Thoracic aorta (tissue), 2 donors: ENCODE results near the gene FKBP11. TPM values are rescaled to one million over a fixed set of nuclear protein-coding genes. Genes with fewer than 3 reads are reported as not detected.
A peak's percentile ranks its signal among the peaks of the same experiment; 100 is the strongest.

Experiments used
- ATAC-seq: fragments of 150-250 bp; one replicate; pipeline ENCODE4 v1.8.0; 2017; ENCODE audit warnings: low read depth; ENCODE audit not compliant: insufficient number of reproducible peaks, low FRiP score
- DNase-seq: peaks from one replicate; pipeline ENCODE4 v3.0.0-alpha.2; 2020; ENCODE audit warnings: low spot score
- H3K27ac ChIP-seq, 2 donors: fragments of 200-600 bp; sonication (generic); 1 replicate in 1 of 2; 2 replicates in 1 of 2; pipeline ENCODE4 v1.5.1; 2016; ENCODE audit warnings: mild to moderate bottlenecking in 2 of 2, moderate library complexity in 2 of 2
- H3K27me3 ChIP-seq: fragments of 200-600 bp; sonication (generic); replicated peaks from 2 replicates; pipeline ENCODE4 v1.6.0; 2016; ENCODE audit warnings: mild to moderate bottlenecking; ENCODE audit not compliant: insufficient read depth
- H3K36me3 ChIP-seq: fragments of 200-600 bp; sonication (generic); one replicate; pipeline ENCODE4 v1.5.1; 2016
- H3K4me1 ChIP-seq, 2 donors: fragments of 200-600 bp; sonication (generic); 1 replicate in 1 of 2; 2 replicates in 1 of 2; pipeline versions ENCODE4 v1.5.1 to v1.6.0; 2016; ENCODE audit warnings: low read depth in 2 of 2, mild to moderate bottlenecking in 1 of 2; ENCODE audit not compliant: control insufficient read depth in 1 of 2
- H3K4me3 ChIP-seq: fragments of 200-600 bp; sonication (generic); 2 replicates; pipeline ENCODE4 v1.5.1; 2016; ENCODE audit warnings: mild to moderate bottlenecking
- H3K9me3 ChIP-seq: fragments of 200-600 bp; sonication (generic); 2 replicates; pipeline ENCODE4 v1.5.1; 2016
- total RNA-seq, 2 donors: library from RNA; depleted of rRNA; stranded (reverse); fragments of >200 nt; gene quantifications; one replicate each; pipeline versions ENCODE4 v1.1.0 to v1.2.3, GENCODE V29; 2016
- TF ChIP-seq, protein P1 (sequence below): fragments of 200-600 bp; sonication (generic); IDR thresholded peaks from one replicate; pipeline ENCODE4 v1.5.1; 2019; ENCODE audit warnings: antibody characterized with exemption

The FKBP11 gene
- total RNA-seq, 2 donors from 2014 or later: 19.0 to 22.2 TPM

GRCh38 chr12:48899651-48900050 is 25.6 kb downstream of the FKBP11 start:
- Histone ChIP-seq H3K36me3 (no peaks in the 10 kb centered on the region), H3K27me3 (no peaks in the 10 kb centered on the region), H3K9me3 (no peaks in the 10 kb centered on the region), H3K4me3 (no peak overlapping the region), H3K4me1 (peaks cover 2 to 5% of the 10 kb centered on the region in 2 donors), H3K27ac (no peak overlapping the region)
- ATAC-seq: no peak
- TF ChIP-seq, protein P1, sequence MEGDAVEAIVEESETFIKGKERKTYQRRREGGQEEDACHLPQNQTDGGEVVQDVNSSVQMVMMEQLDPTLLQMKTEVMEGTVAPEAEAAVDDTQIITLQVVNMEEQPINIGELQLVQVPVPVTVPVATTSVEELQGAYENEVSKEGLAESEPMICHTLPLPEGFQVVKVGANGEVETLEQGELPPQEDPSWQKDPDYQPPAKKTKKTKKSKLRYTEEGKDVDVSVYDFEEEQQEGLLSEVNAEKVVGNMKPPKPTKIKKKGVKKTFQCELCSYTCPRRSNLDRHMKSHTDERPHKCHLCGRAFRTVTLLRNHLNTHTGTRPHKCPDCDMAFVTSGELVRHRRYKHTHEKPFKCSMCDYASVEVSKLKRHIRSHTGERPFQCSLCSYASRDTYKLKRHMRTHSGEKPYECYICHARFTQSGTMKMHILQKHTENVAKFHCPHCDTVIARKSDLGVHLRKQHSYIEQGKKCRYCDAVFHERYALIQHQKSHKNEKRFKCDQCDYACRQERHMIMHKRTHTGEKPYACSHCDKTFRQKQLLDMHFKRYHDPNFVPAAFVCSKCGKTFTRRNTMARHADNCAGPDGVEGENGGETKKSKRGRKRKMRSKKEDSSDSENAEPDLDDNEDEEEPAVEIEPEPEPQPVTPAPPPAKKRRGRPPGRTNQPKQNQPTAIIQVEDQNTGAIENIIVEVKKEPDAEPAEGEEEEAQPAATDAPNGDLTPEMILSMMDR: no peak
- DNase-seq: no peak

- TF ChIP-seq, protein P1: no peak
- Histone ChIP-seq H3K27ac (no peak overlapping the region), H3K4me3 (no peak overlapping the region), H3K36me3 (no peaks in the 10 kb centered on the region), H3K4me1 (peaks cover 0 to 8% of the 10 kb centered on the region in 2 donors), H3K27me3 (no peaks in the 10 kb centered on the region), H3K9me3 (no peaks in the 10 kb centered on the region)
- DNase-seq (no peak), ATAC-seq (no peak)
These were observed 31.0 kb downstream of the FKBP11 start for GRCh38 chr12:48894271-48894670.

DNA sequence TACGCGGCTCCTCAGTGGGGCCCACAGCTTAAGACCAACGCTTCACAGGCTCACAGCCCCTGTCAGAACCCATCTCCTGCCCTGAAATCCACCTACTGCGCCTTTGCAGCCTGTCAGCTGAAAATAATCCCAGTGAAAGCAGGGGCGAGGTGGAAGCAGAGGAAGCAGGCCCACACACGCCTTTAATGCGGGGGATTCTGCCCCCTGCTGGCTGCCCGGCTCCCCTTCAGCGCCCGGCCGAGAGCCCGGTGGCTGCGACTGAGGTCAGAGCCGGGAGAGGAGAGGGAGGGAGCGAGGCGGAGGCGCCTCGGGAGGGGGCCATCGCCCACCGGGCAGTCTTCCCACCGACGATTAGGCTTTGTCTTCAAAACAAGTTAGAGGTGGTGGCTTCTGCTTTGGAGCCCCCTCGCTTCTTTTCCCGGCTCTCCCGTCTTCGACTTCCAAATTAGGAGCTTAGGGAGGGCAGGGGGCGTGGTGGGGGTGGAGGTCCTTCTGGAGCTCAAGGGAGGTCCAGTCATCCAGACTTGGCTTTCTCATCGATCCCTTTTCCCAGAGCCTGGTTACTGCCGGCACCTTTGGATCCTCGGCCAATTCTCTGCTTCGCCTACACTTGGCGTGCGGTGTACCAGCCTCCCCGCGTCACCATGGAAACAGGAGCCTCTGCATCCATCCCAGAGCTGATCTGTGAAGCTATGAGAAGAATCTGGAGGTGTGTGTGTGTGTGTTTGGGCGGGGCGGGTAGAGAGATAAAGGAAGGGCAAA is 34.5 kb downstream of the FKBP11 start:
- H3K27ac ChIP-seq: no peak overlapping the region
- TF ChIP-seq, protein P1: peak; percentile 89
- no peaks in the 10 kb centered on the region for H3K9me3 ChIP-seq
- H3K4me1 ChIP-seq: peaks cover 0 to 8% of the 10 kb centered on the region in 2 donors
- ATAC-seq (peak; percentile 78), DNase-seq (peak; percentile 23)
- H3K27me3 ChIP-seq: no peaks in the 10 kb centered on the region
- no peaks in the 10 kb centered on the region for H3K36me3 ChIP-seq
- H3K4me3 ChIP-seq: peak overlapping the region; percentile 60

DNA sequence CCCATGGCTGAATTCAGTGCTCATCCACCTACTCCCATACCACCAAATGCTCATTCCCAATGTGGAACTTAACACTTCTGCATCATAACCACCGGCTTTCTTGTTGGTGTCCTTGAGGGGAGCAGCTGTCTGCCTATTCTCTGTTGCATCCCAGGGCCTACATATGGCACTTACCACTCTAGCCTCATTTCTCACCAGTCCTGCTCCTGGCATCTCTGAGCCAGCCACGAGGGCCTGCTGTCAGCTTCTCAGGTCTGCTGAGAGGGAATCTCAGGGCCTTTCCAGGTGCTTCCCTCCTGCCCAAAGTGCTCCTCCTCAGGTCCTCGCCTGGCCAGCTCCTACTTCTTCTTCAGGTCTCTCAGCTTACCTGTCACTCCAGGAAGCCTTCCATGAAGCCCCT is 35.6 kb downstream of the FKBP11 start:
- Histone ChIP-seq H3K27ac (no peak overlapping the region), H3K9me3 (no peaks in the 10 kb centered on the region), H3K27me3 (no peaks in the 10 kb centered on the region), H3K36me3 (no peaks in the 10 kb centered on the region), H3K4me1 (peaks cover 0 to 8% of the 10 kb centered on the region in 2 donors), H3K4me3 (no peak overlapping the region)
- DNase-seq: no peak
- TF ChIP-seq, protein P1: no peak
- no peak for ATAC-seq

DNA sequence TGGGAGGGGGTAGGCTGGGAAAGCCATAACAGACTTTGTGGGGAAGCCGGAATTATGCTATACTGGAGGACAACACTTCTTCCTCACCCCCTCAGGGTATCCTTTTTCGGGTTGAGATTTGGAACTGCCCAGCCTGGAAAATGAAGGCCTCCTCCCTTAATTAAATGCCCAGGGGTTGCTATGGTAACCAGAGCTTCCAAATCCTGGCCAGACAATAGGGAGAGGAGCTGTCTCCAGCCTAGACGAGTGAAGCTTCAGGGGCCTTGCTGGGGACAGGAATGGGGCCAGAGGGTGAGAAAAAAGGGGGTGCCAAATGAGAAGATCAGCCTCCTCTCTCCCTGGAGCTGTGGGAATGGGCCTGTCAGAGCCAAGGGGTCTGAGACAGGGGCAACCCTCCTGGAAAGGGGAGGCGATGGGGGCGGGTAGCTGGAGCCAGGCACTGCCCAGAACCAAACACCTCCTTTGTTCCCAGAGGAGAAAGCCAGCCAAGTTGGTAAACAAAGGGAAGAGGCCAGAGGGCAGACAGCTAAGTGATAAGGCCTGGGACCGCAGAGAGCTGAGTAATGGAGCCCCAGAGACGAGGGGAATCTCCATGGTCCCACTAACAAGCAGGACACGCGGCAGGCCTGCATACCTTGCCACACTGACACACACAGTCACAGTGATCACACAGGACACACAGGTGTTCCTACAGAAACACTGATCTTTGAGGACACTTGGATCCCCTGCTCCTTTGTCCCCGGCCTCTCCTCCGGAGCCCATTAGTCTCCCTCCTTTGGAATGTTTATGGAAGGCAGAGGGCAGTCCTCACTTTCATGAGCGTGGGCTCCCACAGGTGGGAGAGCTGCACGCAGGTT is 41.8 kb downstream of the FKBP11 start:
- Histone ChIP-seq H3K9me3 (no peaks in the 10 kb centered on the region), H3K4me1 (peaks cover 0 to 12% of the 10 kb centered on the region in 2 donors), H3K27ac (no peak overlapping the region), H3K36me3 (no peaks in the 10 kb centered on the region), H3K4me3 (no peak overlapping the region), H3K27me3 (no peaks in the 10 kb centered on the region)
- DNase-seq (no peak), ATAC-seq (no peak)
- TF ChIP-seq, protein P1: no peak
